GM12878 (cell line): ENCODE results near the gene DDX24. TPM values are rescaled to one million over a fixed set of nuclear protein-coding genes. Genes with fewer than 3 reads are reported as not detected.

Experiments used
- ATAC-seq: fragments of 200-7000 bp; cut with Tn5 transposase; 3 replicates; pipeline ENCODE4 v1.9.1; 2020; ENCODE audit warnings: mild to moderate bottlenecking, moderate library complexity
- BruUV-seq: library from RNA; stranded (reverse); fragments of 400-500 nt; replicated peaks from 2 replicates; lab custom pipeline; 2021; lab: Mats Ljungman, UMichigan
- CTCF ChIA-PET: fragments of 300-600 bp; sonication (Branson Sonifier 250); formaldehyde crosslinking; extraction: SDS; loops from one replicate; lab custom pipeline; 2021; ENCODE audit warnings: inconsistent platforms; lab: Yijun Ruan, JAX
- POLR2A ChIA-PET: fragments of 350-600 bp; formaldehyde crosslinking; extraction: SDS; loops from one replicate; lab custom pipeline; 2021; ENCODE audit warnings: inconsistent platforms; lab: Charles Lee
- RAD21 ChIA-PET: fragments of 300-600 bp; sonication (Branson Sonifier 250); formaldehyde crosslinking; loops from one replicate; lab custom pipeline; 2023; ENCODE audit warnings: antibody characterized with exemption; ENCODE audit not compliant: unreplicated experiment; lab: Charles Lee
- SMC1A ChIA-PET: fragments of 300-600 bp; sonication (Branson Sonifier 250); formaldehyde crosslinking; loops from one replicate; lab custom pipeline; 2023; ENCODE audit not compliant: unreplicated experiment, uncharacterized antibody; lab: Charles Lee
- DNase-seq: peaks from one replicate; pipeline ENCODE4 v3.0.0-alpha.2; 2011; ENCODE audit warnings: low read depth, low spot score
- FAIRE-seq: peaks from 3 replicates; lab custom pipeline; 2011; peaks lifted over from hg19 to GRCh38; lab: Jason Lieb, UNC
- H2AFZ ChIP-seq: 2 replicates; pipeline ENCODE4 v1.6.0; 2011; ENCODE audit warnings: low read depth, low read length, control low read depth; ENCODE audit not compliant: control insufficient read depth
- H3K27ac ChIP-seq: 2 replicates; pipeline ENCODE4 v1.5.1; 2011; ENCODE audit warnings: control low read depth; ENCODE audit not compliant: control insufficient read depth, insufficient read depth
- H3K27me3 ChIP-seq, 2 experiments: replicated peaks in 1 of 2; 2 replicates each; pipeline versions ENCODE4 v1.6.0 to v1.6.1; 2011; ENCODE audit warnings: low read length in 1 of 2; ENCODE audit not compliant: control insufficient read depth in 2 of 2, insufficient read depth in 2 of 2
- H3K36me3 ChIP-seq, 2 experiments: 2 replicates each; pipeline ENCODE4 v1.5.1; 2011; ENCODE audit warnings: low read length in 1 of 2; ENCODE audit not compliant: control insufficient read depth in 2 of 2, insufficient read depth in 2 of 2
- H3K4me1 ChIP-seq: 2 replicates; pipeline ENCODE4 v1.6.1; 2011; ENCODE audit warnings: mild to moderate bottlenecking, low read length, moderate library complexity, mixed read lengths; ENCODE audit not compliant: control insufficient read depth, insufficient read depth
- H3K4me2 ChIP-seq: 2 replicates; pipeline ENCODE4 v1.6.0; 2011; ENCODE audit warnings: control low read depth; ENCODE audit not compliant: control insufficient read depth, insufficient read depth
- H3K4me3 ChIP-seq: fragments of 200-600 bp; sonication (generic); 2 replicates; pipeline ENCODE4 v1.5.1; 2016
- H3K79me2 ChIP-seq: 2 replicates; pipeline ENCODE4 v1.6.0; 2011; ENCODE audit warnings: low read length; ENCODE audit not compliant: control insufficient read depth, insufficient read depth
- H3K9ac ChIP-seq: 2 replicates; pipeline ENCODE4 v1.8.0; 2011; ENCODE audit warnings: low read length, control low read depth, mixed read lengths; ENCODE audit not compliant: control insufficient read depth, insufficient read depth
- H3K9me3 ChIP-seq: replicated peaks from 3 replicates; pipeline ENCODE4 v1.5.1; 2011; ENCODE audit warnings: mild to moderate bottlenecking, low read length; ENCODE audit not compliant: control insufficient read depth, insufficient read depth
- H4K20me1 ChIP-seq: 2 replicates; pipeline ENCODE4 v1.6.0; 2011; ENCODE audit not compliant: control insufficient read depth, insufficient read depth
- CHD2 ChIP-seq: IDR thresholded peaks from 2 replicates; pipeline ENCODE4 v1.6.1; 2011; ENCODE audit warnings: low read depth, low read length, improper control_type of control experiment, borderline replicate concordance
- KDM1A ChIP-seq: fragments of 200-600 bp; sonication (generic); IDR thresholded peaks from 2 replicates; pipeline ENCODE4 v1.6.1; 2016; ENCODE audit warnings: borderline replicate concordance
- MTA2 ChIP-seq: fragments of 450-650 bp; IDR thresholded peaks from 2 replicates; pipeline ENCODE4 v1.6.1; 2016; ENCODE audit warnings: low read depth, mild to moderate bottlenecking, moderate library complexity
- NR2C2 ChIP-seq: IDR thresholded peaks from 2 replicates; pipeline ENCODE4 v1.6.1; 2011; ENCODE audit warnings: borderline replicate concordance, low read depth; ENCODE audit not compliant: control insufficient read depth, insufficient read length
- NR2F1 ChIP-seq: fragments of 450-650 bp; conservative IDR thresholded peaks from 2 replicates; pipeline ENCODE4 v1.6.1; 2017; ENCODE audit warnings: mild to moderate bottlenecking
- PAX8 ChIP-seq: fragments of 450-650 bp; IDR thresholded peaks from 2 replicates; pipeline ENCODE4 v1.6.1; 2017; ENCODE audit warnings: mild to moderate bottlenecking, moderate library complexity
- PKNOX1 ChIP-seq: fragments of 450-650 bp; IDR thresholded peaks from 2 replicates; pipeline ENCODE4 v1.6.1; 2016; ENCODE audit warnings: mild to moderate bottlenecking
- RAD21 ChIP-seq: IDR thresholded peaks from 2 replicates; pipeline ENCODE4 v1.6.1; 2011; ENCODE audit warnings: mild to moderate bottlenecking, low read depth, low read length, moderate library complexity; ENCODE audit not compliant: insufficient read depth
- STAT3 ChIP-seq: IDR thresholded peaks from 2 replicates; pipeline ENCODE4 v1.6.1; 2011; ENCODE audit warnings: low read depth, low read length, improper control_type of control experiment
- TCF3 ChIP-seq: IDR thresholded peaks from 2 replicates; pipeline ENCODE4 v1.6.1; 2012; ENCODE audit warnings: low read depth, mild to moderate bottlenecking, low read length, borderline replicate concordance; ENCODE audit not compliant: insufficient read depth
- YY1 ChIP-seq: IDR thresholded peaks from 2 replicates; pipeline ENCODE4 v1.6.1; 2011; ENCODE audit warnings: low read depth, mild to moderate bottlenecking, low read length
- WGBS: methylation state at CpG from one replicate; pipeline ENCODE4 v1.1.6; 2016; ENCODE audit warnings: low lambda C conversion rate; ENCODE audit not compliant: insufficient replicate concordance, insufficient coverage; ENCODE audit errors: missing lambda C conversion rate; 5-methylcytosine and 5-hydroxymethylcytosine counted together
- in situ Hi-C: fragments of 300-500 bp; cut with MboI; formaldehyde crosslinking; loops from 9 replicates; pipeline ENCODE4 v1.14.3; 2018; ENCODE audit warnings: mixed read lengths
- intact Hi-C: fragments of 100-400 bp; cut with micrococcal nuclease; formaldehyde crosslinking; loops from one replicate; pipeline ENCODE4 v1.14.2; 2022; ENCODE audit not compliant: unreplicated experiment
- polyA plus RNA-seq, 11 experiments: library from polyadenylated mRNA; depleted of rRNA in 4 of 11; unstranded in 6 of 11; stranded (reverse) in 5 of 11; fragments of >200 nt; fragmentation: Nextera tagmentation in 4 of 11; fragmentation: Illumina TruSeq in 1 of 11; extraction: Ambion mirVana in 4 of 11; extraction: Trizol in 1 of 11; gene quantifications; 1 replicate in 1 of 11; 2 replicates in 10 of 11; pipeline versions ENCODE4 v1.2.1 to v1.2.3, GENCODE V29; 2011 to 2016; ENCODE audit warnings: inconsistent platforms in 2 of 11, missing spikeins in 2 of 11, low read depth in 1 of 11
- total RNA-seq, 4 experiments: library from RNA; depleted of rRNA in 3 of 4; stranded (reverse); fragments of >200 nt in 3 of 4; fragmentation: Illumina TruSeq in 1 of 4; extraction: Trizol in 1 of 4; gene quantifications; 2 replicates each; pipeline versions ENCODE4 v1.2.1 to v1.2.3, GENCODE V29; 2013 to 2021
- TF ChIP-seq, protein P1 (sequence below): fragments of 450-650 bp; IDR thresholded peaks from 2 replicates; pipeline ENCODE4 v1.6.1; 2017; ENCODE audit warnings: mild to moderate bottlenecking, low read depth, inconsistent platforms; ENCODE audit not compliant: poor library complexity, severe bottlenecking
- TF ChIP-seq, protein P2 (sequence below): fragments of 450-650 bp; IDR thresholded peaks from 2 replicates; pipeline ENCODE4 v1.6.1; 2017; ENCODE audit warnings: mild to moderate bottlenecking, moderate library complexity
- TF ChIP-seq, protein P3 (sequence below): fragments of 450-650 bp; IDR thresholded peaks from 2 replicates; pipeline ENCODE4 v1.6.1; 2014; ENCODE audit warnings: mild to moderate bottlenecking

Gene DDX24
- total and polyA plus RNA-seq, 10 of the 15 experiments (the other 5 are each of a cell fraction or from before 2014, with no cell fraction given), result 137 to 266 (median 184) TPM

DNA sequence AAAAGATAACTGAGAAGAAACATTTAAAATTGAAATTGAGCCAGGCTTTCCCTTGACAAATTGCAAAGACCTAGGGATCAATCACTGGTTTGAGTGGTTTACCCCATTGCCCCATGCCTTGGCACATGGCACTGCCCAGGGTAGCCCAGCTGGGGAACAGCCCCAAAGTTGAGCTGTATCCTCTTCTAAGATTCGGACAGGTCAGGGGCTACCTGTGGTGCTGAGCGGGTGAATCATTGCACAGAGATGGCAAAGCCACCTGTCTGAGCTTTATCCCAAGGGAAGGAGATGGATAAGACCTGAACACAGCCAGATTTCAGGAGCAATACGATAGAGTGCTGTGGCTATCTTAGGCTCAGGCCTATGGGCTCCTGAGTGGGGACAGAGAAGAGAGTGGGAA lies 41.4 kb upstream of the DDX24 start (continued):
- TF ChIP-seq, protein P1, sequence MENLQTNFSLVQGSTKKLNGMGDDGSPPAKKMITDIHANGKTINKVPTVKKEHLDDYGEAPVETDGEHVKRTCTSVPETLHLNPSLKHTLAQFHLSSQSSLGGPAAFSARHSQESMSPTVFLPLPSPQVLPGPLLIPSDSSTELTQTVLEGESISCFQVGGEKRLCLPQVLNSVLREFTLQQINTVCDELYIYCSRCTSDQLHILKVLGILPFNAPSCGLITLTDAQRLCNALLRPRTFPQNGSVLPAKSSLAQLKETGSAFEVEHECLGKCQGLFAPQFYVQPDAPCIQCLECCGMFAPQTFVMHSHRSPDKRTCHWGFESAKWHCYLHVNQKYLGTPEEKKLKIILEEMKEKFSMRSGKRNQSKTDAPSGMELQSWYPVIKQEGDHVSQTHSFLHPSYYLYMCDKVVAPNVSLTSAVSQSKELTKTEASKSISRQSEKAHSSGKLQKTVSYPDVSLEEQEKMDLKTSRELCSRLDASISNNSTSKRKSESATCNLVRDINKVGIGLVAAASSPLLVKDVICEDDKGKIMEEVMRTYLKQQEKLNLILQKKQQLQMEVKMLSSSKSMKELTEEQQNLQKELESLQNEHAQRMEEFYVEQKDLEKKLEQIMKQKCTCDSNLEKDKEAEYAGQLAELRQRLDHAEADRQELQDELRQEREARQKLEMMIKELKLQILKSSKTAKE, result no peak
- TF ChIP-seq NR2C2 (no peak), NR2F1 (no peak), RAD21 (no peak), CHD2 (no peak)

DNA sequence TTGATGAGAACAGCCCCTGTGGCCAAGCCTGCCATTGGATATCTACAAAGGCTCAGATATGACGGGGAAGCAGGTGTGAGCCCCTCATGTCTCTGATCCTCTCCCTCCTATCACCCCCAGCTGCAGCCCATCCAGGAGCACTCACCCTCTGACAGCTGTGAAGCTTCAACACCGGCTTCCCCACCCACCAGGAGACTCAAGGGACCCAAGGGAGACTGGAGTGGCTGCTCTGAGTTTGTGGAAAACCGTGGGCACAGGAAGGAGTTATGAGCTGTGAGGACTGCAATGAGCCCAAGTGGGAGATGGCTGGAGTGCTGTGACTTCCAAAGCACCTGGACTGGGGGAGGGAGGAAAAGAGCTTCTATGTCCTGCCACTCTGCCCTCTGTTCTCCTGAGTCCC lies 40.5 kb upstream of the DDX24 start:
- no peak overlapping the region for H3K4me3 ChIP-seq
- intact Hi-C loops (no loop called here), in situ Hi-C loops (no loop called here)
- POLR2A ChIA-PET, result no interaction called here
- no peak for ATAC-seq
- H2AFZ ChIP-seq, result no peak overlapping the region
- H3K79me2 ChIP-seq, result no peaks in the 10 kb centered on the region
- FAIRE-seq, result no peak
- H3K36me3 ChIP-seq, result no peaks in the 10 kb centered on the region; a peak in 1 of 4 replicates
- H3K27ac ChIP-seq, result no peak overlapping the region
- BruUV-seq, result no TSS peak
- RAD21 ChIA-PET, result interaction anchor here (0.8 kb wide), 1 partner anchor 65 kb away, joined by 3 read pairs; no protein-coding TSS in a partner anchor
- no peak overlapping the region for H3K9ac ChIP-seq
- WGBS, result 0% methylated on average over 3 of the region's 3 CpGs
- no peaks in the 10 kb centered on the region; a peak in 1 of 4 replicates for H3K27me3 ChIP-seq
- no peaks in the 10 kb centered on the region for H3K4me1 ChIP-seq
- H3K4me2 ChIP-seq, result no peak overlapping the region
- CTCF ChIA-PET, result no interaction called here
- no peaks in the 10 kb centered on the region for H4K20me1 ChIP-seq
- no peak for DNase-seq
- no peaks in the 10 kb centered on the region; the same call in 2 of the 3 replicates for H3K9me3 ChIP-seq
- SMC1A ChIA-PET, result interaction anchor here (1.1 kb wide), 1 partner anchor 10 kb away, joined by 5 read pairs; no protein-coding TSS in a partner anchor
- TF ChIP-seq, protein P2, sequence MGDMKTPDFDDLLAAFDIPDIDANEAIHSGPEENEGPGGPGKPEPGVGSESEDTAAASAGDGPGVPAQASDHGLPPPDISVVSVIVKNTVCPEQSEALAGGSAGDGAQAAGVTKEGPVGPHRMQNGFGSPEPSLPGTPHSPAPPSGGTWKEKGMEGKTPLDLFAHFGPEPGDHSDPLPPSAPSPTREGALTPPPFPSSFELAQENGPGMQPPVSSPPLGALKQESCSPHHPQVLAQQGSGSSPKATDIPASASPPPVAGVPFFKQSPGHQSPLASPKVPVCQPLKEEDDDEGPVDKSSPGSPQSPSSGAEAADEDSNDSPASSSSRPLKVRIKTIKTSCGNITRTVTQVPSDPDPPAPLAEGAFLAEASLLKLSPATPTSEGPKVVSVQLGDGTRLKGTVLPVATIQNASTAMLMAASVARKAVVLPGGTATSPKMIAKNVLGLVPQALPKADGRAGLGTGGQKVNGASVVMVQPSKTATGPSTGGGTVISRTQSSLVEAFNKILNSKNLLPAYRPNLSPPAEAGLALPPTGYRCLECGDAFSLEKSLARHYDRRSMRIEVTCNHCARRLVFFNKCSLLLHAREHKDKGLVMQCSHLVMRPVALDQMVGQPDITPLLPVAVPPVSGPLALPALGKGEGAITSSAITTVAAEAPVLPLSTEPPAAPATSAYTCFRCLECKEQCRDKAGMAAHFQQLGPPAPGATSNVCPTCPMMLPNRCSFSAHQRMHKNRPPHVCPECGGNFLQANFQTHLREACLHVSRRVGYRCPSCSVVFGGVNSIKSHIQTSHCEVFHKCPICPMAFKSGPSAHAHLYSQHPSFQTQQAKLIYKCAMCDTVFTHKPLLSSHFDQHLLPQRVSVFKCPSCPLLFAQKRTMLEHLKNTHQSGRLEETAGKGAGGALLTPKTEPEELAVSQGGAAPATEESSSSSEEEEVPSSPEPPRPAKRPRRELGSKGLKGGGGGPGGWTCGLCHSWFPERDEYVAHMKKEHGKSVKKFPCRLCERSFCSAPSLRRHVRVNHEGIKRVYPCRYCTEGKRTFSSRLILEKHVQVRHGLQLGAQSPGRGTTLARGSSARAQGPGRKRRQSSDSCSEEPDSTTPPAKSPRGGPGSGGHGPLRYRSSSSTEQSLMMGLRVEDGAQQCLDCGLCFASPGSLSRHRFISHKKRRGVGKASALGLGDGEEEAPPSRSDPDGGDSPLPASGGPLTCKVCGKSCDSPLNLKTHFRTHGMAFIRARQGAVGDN, result no peak
- TF ChIP-seq KDM1A (no peak), STAT3 (no peak), YY1 (no peak), TCF3 (no peak), PKNOX1 (no peak), MTA2 (no peak), PAX8 (no peak)
- TF ChIP-seq, protein P3, sequence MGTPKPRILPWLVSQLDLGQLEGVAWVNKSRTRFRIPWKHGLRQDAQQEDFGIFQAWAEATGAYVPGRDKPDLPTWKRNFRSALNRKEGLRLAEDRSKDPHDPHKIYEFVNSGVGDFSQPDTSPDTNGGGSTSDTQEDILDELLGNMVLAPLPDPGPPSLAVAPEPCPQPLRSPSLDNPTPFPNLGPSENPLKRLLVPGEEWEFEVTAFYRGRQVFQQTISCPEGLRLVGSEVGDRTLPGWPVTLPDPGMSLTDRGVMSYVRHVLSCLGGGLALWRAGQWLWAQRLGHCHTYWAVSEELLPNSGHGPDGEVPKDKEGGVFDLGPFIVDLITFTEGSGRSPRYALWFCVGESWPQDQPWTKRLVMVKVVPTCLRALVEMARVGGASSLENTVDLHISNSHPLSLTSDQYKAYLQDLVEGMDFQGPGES, result no peak
